Measurements from ENCODE around the gene KLHL13. TPM values are rescaled to one million over a fixed set of nuclear protein-coding genes. Genes with fewer than 3 reads are reported as not detected.

Gene KLHL13
- total RNA-seq, 1 experiment from 2014 or later: 0.82 TPM

GRCh38 chrX:118156953-118157608 lies 40.5 kb upstream of the KLHL13 start:
- in situ Hi-C loops (cut with HindIII; ENCODE audit: low pct_unique_long_range_greater_than_20kb, low sequenced_read_pairs) (no loop called here), intact Hi-C loops (cut with micrococcal nuclease; ENCODE audit: unreplicated experiment) (no loop called here)
- no peaks in the 10 kb centered on the region for H3K4me1 ChIP-seq (ENCODE audit: control insufficient read depth, insufficient read depth, low read length)
- TF ChIP-seq SIN3A (IDR thresholded peaks at IDR 0.05; ENCODE audit: borderline replicate concordance, insufficient read depth, low read depth, low read length) (no peak), POLR2AphosphoS5 (IDR thresholded peaks at IDR 0.05; ENCODE audit: low read depth, low read length) (no peak), CTCF (IDR thresholded peaks at IDR 0.05) (no peak), REST (IDR thresholded peaks at IDR 0.05; ENCODE audit: insufficient read depth in 1 of 2, low read depth in 2 of 2, low read length in 1 of 2) (no peak), TCF7L2 (IDR thresholded peaks at IDR 0.05; ENCODE audit: low read depth, low read length) (no peak)
- DNase-seq (ENCODE audit: low read depth, low spot score) (no peak), ATAC-seq (no peak)
- no peaks in the 10 kb centered on the region for H3K36me3 ChIP-seq (ENCODE audit: control insufficient read depth, insufficient read depth, low read length)
- CTCF ChIA-PET: no interaction called here
- H3K9me3 ChIP-seq (ENCODE audit: control insufficient read depth, insufficient read depth, low read depth, low read length): no peaks in the 10 kb centered on the region
- POLR2A ChIA-PET: no interaction called here
- H3K27ac ChIP-seq (ENCODE audit: low read length): no peak overlapping the region
- no peaks in the 10 kb centered on the region for H3K27me3 ChIP-seq (ENCODE audit: control insufficient read depth, insufficient read depth, low read length)
- BruUV-seq (replicated peaks): no TSS peak
- no peak overlapping the region for H3K4me3 ChIP-seq (ENCODE audit: low read depth in 2 of 2, low read length in 2 of 2)

- intact Hi-C loops (cut with micrococcal nuclease; ENCODE audit: unreplicated experiment): no loop called here
These were observed 39.8 kb upstream of the KLHL13 start for GRCh38 chrX:118156254-118156952.

More at GRCh38 chrX:118156254-118156952, 39.8 kb upstream of the KLHL13 start:
- in situ Hi-C loops (cut with HindIII; ENCODE audit: low pct_unique_long_range_greater_than_20kb, low sequenced_read_pairs): no loop called here
- ATAC-seq: no peak
- H3K9me3 ChIP-seq (ENCODE audit: control insufficient read depth, insufficient read depth, low read depth, low read length): no peaks in the 10 kb centered on the region
- no peaks in the 10 kb centered on the region for H3K36me3 ChIP-seq (ENCODE audit: control insufficient read depth, insufficient read depth, low read length)
- no peak for TF ChIP-seq SIN3A (IDR thresholded peaks at IDR 0.05; ENCODE audit: borderline replicate concordance, insufficient read depth, low read depth, low read length)
- no peak for TF ChIP-seq TCF7L2 (IDR thresholded peaks at IDR 0.05; ENCODE audit: low read depth, low read length)
- no peak for TF ChIP-seq CTCF (IDR thresholded peaks at IDR 0.05)
- no peak for TF ChIP-seq POLR2AphosphoS5 (IDR thresholded peaks at IDR 0.05; ENCODE audit: low read depth, low read length)
- no peak for TF ChIP-seq REST (IDR thresholded peaks at IDR 0.05; ENCODE audit: insufficient read depth in 1 of 2, low read depth in 2 of 2, low read length in 1 of 2)
- DNase-seq (ENCODE audit: low read depth, low spot score): no peak
- POLR2A ChIA-PET: no interaction called here
- no TSS peak for BruUV-seq (replicated peaks)
- CTCF ChIA-PET: no interaction called here
- H3K4me1 ChIP-seq (ENCODE audit: control insufficient read depth, insufficient read depth, low read length): no peaks in the 10 kb centered on the region
- no peak overlapping the region for H3K27ac ChIP-seq (ENCODE audit: low read length)
- no peaks in the 10 kb centered on the region for H3K27me3 ChIP-seq (ENCODE audit: control insufficient read depth, insufficient read depth, low read length)
- no peak overlapping the region for H3K4me3 ChIP-seq (ENCODE audit: low read depth in 2 of 2, low read length in 2 of 2)
